GM04504 (cell line): Measurements from ENCODE around the gene GUCY2C.
"Not testable (repeated sequence)": the region's sequence is repeated elsewhere in the genome, so short reads cannot be mapped to it uniquely, and the experiment has no call there.

Experiments
- DNase-seq: peaks from one replicate; pipeline ENCODE4 v3.0.0-alpha.2; 2012; ENCODE audit warnings: low read depth

Gene GUCY2C

DNA sequence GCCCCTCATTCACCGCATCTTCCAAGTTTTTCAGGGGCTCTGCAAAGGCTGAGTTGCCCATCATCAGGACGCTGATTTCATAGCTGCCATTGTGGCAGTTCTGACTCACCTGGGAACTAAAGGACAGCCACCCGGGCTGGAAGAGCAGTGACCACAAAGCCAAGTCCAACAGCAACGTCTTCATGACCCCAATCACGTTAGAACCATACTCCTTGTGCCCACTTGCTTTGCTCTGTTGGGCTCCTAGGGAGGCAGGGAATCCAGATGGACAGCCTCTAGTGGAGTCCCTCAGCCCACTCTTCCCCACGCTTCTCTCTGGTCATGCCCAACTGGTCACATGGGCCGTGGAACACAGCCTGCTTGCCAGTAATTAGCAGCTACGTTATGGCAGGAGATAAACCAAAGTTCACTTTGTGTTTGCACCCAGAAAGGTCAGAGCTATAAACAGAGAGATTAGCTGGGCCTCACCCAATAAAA lies at the start of gene GUCY2C:
Gene GUCY2C, minus strand, starts transcription at position 335 of the 477 bp plus-strand sequence. Its CDS starts 151 bp downstream, at position 184.
- no peak for DNase-seq

GRCh38 chr12:14743061-14743460 lies 46.7 kb upstream of the GUCY2C start:
- no peak for DNase-seq

GRCh38 chr12:14741942-14742341 lies 45.5 kb upstream of the GUCY2C start:
- no peak for DNase-seq

DNA sequence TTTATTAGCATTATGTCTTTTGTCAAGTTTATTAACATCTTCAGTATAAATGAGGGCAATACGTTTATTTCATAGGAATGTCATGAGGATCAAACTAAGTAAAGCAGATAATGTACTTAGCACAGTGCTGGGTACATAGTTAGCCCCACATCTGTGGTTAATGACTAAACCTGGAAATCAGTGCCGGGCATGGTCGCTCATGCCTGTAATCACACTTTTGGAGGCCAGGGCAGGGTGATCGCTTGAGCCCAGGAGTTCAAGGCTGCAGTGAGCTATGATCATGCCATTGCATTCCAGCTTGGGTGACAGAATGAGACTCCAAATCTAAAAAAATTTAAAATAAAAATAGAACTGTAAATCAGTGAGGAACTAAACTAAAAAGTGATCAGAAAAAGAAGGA lies 44.8 kb upstream of the GUCY2C start:
- no peak for DNase-seq

GRCh38 chr12:14736441-14736840 lies 40.0 kb upstream of the GUCY2C start:
- not testable (repeated sequence) for DNase-seq

DNA sequence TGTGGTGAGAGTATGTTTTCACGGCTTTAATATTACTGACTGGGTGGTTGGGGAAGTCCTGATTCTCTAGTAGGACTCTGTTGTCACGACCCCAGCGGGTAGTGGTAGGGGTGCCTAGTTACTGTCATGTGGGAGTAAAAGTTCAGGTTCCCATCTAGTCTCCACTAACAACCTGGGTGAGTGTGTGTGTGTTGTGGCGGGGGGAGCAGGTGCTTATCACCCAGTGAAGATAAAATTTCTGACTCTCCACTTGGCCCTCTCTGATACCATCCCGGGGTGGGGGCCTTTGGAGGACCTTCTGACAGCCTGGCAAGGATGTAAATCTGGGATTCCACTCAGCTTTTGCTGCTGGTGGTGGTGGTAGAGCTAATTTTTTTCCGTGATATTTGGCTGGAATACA lies 35.4 kb upstream of the GUCY2C start:
- DNase-seq = no peak

DNA sequence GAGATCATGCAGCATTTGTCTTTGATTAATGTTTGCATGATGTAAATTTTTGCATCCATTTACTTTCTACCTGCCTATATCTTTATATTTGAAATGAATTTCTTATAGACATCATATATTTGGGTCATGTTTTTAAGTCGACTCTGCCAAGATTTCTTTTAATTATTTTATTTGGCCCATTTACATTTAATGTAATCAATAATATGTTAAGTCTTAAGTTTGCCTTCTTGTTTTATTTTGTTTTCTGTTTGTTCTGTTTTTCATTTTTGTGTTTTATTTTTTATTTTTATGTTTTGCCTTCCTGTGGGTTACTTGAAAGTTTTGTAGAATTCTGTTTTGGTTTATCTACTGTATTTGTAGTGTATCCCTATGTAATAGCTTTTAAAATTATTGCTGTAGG lies 33.2 kb upstream of the GUCY2C start:
- DNase-seq = no peak

GRCh38 chr12:14723763-14724162 lies 27.4 kb upstream of the GUCY2C start:
- peak; percentile 22 for DNase-seq

DNA sequence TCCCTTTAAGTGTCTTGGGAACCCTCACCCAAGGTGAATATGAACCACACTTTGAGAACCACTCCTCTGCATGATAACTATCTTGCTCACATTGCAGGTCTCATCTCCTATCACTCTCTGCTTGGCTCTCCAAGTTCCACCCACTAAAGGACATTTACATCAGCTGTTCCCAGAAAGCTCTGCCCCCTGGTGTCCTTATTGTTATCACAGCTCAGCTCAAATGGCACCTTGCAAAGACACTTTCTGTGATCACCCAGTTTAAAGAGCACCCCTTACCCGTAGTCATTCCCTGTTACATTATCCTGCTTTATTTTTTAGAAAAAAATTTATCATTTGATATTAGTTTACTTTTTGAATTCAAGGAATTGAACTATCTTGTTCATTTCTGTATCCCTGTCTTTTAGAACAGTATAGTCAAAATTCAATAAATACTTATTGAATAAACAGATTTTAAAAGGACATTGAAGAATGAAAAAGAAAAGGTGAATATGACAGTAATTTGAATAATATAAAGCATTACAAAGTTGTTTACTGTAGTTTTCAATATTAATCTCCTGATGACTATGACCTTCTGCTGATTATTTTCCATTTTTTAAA lies 20.5 kb upstream of the GUCY2C start:
- peak; percentile 11 for DNase-seq

- no peak for DNase-seq
Measured at GRCh38 chr12:14714437-14714836, 18.0 kb upstream of the GUCY2C start.

DNA sequence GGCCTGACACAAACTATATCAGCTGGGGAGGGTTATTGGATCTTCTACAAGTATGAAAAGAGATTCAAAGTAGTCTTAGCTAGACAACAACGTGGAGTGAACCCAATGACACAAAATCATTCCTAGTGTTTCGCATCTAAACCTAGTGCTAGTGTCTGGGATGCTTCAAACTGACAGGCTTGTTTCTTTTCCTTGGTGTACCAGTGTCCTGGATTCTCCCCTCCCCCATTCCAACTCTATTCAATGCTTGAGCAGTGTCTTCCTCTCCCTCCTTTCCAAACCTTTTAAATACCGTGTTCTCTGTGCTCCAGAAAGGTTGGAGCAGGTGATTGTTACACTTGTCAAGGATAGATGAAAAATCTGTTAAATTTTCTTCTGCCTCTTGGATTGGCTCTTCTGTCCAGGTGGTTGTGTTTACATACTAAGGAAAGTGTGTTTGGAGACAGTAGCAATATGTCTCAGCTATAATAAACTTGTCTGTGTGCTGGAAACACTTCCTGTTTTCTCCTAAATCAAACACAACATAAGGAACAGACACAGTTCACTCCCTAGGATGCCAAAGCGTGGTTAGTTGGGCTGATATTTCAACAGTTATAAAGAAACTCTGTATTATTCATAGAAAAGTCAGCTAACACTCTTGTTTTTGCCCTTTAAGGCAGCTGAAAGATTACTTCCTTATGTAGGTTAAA lies 14.4 kb upstream of the GUCY2C start:
- DNase-seq = no peak

DNA sequence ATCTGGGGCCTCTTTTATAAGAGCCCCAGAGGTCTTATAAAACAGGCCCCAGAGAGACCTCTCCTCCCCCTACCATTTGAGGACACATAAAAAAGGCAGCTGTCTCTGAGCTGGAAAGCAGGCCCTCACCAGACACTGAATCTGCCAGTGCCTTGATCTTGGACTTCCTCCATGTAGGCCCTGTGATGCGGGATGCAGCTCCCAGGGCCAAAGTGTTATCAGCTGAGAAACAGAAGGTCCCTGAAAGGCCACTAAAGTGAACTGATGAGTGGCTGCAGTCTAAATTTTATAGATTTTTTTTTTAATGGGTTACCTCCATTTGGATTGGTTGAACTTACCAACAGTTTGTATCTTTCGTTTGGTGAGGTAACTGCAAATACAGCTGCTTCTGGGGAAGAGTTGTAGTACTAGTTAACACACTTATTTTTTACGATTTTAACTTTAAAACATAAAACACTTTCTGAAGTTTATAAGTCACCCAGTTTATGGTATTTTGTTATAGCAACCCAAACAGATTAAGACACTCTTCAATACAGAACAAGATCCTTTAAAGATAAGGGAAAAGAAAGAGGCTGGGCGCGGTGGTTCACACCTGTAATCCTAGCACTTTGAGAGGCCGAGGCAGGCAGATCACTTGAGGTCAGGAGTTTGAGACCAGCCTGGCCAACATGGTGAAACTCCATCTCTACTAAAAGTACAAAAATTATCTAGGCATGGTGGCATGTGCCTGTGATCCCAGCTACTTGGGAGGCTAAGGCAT lies 5.6 kb upstream of the GUCY2C start:
- DNase-seq = no peak

DNA sequence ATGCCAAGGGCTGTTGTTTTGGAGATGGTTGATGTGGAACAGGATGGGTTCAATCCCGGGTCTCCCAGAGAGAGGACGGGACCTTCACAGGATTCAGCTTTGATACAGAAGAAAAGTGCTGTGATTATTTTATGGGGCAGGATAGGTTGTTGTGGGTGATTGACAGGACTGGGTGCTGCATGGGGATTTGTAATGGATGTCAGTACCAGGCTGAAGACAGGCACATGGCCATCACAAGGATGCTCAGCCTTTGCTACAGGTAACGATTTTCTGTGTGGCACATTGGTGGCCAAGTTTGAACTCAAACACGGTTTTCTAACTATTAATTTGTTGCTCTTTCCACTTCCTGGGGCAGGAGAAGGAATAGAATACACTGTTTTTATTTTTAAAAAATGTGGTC lies 4.5 kb upstream of the GUCY2C start:
- no peak for DNase-seq

GRCh38 chr12:14699923-14700322 lies 3.5 kb upstream of the GUCY2C start:
- DNase-seq = no peak

DNA sequence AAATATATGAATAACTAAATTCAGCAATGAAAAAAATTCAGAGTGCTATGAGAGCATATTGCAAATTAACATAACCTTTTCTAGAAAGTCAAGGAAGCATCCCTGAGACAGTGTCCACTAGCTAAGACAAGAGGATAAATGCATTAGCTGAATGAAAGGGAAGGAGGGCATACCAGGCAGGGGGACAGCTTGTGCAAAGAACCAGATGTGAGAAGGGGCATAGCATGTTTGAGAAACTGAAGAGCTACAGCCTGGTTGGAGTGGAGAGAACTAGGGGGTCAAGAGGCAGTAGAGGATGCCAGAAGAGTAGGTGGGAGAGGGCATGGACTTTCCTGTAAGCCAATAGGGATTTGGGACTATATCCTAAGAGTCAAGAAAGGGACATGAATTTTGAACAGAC lies 2.2 kb upstream of the GUCY2C start:
- no peak for DNase-seq

DNA sequence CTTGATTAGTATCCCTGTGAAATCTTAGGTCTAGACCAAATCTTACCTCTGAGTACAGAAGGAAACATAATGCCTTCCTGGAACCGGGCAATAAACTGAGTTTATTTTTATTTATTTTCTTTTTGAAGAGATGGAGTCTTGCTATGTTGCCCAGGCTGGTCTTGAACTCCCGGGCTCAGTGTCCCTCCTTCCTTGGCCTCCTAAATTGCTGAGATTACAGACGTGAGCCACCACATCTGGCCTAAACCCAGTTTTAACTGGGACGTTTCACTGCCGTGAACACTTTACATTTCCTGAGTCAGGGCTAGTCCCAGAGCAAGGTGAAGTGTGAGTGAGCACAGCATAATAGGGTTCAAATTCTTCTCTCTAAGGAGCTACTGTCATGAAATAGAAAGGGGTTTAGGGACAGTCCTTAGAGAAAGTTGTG lies 671 bp downstream of the GUCY2C start:
- DNase-seq = no peak

DNA sequence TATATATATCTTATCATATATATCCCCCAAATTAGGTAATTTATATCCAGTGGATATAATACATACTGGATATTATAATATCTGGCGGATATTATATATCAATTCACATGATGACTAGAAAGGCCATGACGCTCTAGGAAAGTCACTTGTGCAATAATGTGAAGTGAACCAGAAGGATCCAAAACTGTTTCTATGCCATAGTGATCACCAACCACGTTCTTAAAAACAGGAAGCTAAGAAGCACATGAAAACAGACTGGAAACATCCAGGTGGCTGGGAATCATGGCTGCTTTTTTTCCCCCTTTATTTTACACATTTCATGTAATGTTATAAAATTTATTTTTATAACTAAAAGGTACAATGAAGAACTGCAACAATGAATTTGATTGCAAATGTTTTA lies 1.4 kb downstream of the GUCY2C start:
- DNase-seq = no peak

DNA sequence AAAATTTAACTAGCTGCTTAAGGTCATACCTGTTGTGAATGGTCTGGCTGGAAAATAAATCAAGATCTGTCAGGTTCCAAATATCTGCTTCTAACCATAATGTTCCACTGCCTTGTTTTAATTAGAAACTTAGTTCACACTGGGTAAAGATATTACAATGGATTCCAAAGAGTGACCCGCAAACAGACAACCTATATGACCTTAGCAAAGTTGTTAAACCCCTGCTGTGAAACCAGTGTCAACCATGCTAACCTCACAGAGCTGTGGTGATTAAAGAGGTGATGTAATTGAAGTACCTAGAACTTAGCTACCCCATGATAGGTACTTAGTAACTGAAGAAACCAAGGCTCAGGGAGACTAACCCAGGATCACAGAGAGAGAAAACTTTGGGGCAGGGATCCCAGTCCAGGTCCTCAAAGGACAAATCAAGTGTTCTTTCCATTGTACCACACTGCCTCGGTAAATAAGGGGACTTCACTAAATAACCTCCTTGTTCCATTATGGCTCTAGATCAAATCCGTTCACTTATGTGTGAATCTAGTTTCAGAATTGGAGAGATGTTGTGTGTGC lies 2.2 kb downstream of the GUCY2C start:
- no peak for DNase-seq

DNA sequence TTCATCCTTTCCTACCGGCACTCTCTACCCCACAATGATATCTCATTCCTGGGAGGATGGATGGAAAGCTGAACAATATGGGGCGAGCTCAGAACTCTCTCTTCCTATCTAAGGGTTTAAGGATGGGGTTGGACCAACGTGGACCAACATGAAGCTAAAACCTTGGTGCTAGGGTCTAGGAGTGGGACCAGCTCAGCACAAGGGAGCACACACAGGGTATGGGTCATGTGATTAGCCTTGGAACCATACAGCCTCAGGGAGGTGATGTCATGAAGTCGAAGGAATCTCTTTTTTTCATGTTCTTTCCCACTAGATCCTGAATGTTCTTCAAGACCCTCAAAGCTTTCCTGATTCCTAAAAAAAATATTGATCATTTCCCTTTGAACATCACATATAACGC lies 3.3 kb downstream of the GUCY2C start:
- DNase-seq = no peak

DNA sequence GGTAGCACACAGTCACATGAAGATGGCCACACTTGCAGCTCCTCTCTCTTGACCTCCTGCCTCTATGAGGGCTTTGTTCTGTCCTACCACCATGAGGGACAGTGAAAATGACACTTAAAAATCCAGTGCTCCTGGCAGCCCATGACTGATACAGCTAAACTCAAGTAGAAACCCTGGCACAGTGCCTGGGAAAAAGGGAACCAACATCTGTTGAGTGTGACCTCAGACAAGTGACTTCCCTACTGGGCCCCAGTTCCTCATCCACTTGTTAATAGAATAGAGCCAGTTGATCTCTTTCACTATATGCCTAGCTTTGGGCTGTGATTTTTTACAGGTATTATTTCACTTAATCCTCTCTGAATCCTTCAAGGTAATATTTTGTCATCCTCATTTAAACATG lies 4.8 kb downstream of the GUCY2C start:
- DNase-seq = no peak

GRCh38 chr12:14689996-14690395 lies 6.4 kb downstream of the GUCY2C start:
- DNase-seq = no peak

GRCh38 chr12:14689144-14689543 lies 7.3 kb downstream of the GUCY2C start:
- no peak for DNase-seq

- not testable (repeated sequence) for DNase-seq
Measured at GRCh38 chr12:14682231-14682630, 14.2 kb downstream of the GUCY2C start.
